ENCODE measurements around the gene PUS10. TPM values are rescaled to one million over a fixed set of nuclear protein-coding genes. Genes with fewer than 3 reads are reported as not detected.

PUS10 gene
- total and polyA plus RNA-seq, 11 donors: 1.9 to 6.5 (median 4.4) TPM

- H3K4me1 ChIP-seq: peaks cover 0 to 10% (median 0%) of the 10 kb centered on the region in 12 donors
- H3K4me3 ChIP-seq: no peak overlapping the region
- ATAC-seq (no peak), DNase-seq (no peak)
- no peaks in the 10 kb centered on the region for H3K9me3 ChIP-seq
- intact Hi-C loops (cut with DNase I): no loop called here
- H3K27ac ChIP-seq: no peak overlapping the region
- WGBS, 4 donors: 90 to 100% (median 93%) methylated on average over 1 of the region's 1 CpG
- peaks cover 0 to 98% (median 92%) of the 10 kb centered on the region in 9 donors for H3K36me3 ChIP-seq
- no peaks in the 10 kb centered on the region for H3K27me3 ChIP-seq
- TF ChIP-seq POLR2A (IDR thresholded peaks at IDR 0.05): no peak
- TF ChIP-seq, protein P1, sequence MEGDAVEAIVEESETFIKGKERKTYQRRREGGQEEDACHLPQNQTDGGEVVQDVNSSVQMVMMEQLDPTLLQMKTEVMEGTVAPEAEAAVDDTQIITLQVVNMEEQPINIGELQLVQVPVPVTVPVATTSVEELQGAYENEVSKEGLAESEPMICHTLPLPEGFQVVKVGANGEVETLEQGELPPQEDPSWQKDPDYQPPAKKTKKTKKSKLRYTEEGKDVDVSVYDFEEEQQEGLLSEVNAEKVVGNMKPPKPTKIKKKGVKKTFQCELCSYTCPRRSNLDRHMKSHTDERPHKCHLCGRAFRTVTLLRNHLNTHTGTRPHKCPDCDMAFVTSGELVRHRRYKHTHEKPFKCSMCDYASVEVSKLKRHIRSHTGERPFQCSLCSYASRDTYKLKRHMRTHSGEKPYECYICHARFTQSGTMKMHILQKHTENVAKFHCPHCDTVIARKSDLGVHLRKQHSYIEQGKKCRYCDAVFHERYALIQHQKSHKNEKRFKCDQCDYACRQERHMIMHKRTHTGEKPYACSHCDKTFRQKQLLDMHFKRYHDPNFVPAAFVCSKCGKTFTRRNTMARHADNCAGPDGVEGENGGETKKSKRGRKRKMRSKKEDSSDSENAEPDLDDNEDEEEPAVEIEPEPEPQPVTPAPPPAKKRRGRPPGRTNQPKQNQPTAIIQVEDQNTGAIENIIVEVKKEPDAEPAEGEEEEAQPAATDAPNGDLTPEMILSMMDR (IDR thresholded peaks at IDR 0.05): no peak
Observed at GRCh38 chr2:60899892-60900249, 118.2 kb downstream of the PUS10 start.

- DNase-seq (no peak), ATAC-seq (no peak)
- peaks cover 0 to 10% (median 0%) of the 10 kb centered on the region in 12 donors for H3K4me1 ChIP-seq
- no peaks in the 10 kb centered on the region for H3K27me3 ChIP-seq
- H3K36me3 ChIP-seq: peaks cover 0 to 98% (median 92%) of the 10 kb centered on the region in 9 donors
- H3K27ac ChIP-seq: no peak overlapping the region
- no peak overlapping the region for H3K4me3 ChIP-seq
- intact Hi-C loops (cut with DNase I): no loop called here
- no peak for TF ChIP-seq POLR2A (IDR thresholded peaks at IDR 0.05)
- TF ChIP-seq, protein P1 (IDR thresholded peaks at IDR 0.05): no peak
- H3K9me3 ChIP-seq: no peaks in the 10 kb centered on the region
- 78 to 81% (median 80%) methylated on average over 6 of the region's 6 CpGs for WGBS, 4 donors
Observed at GRCh38 chr2:60899230-60899891, 118.7 kb downstream of the PUS10 start.

- no peak for TF ChIP-seq POLR2A (IDR thresholded peaks at IDR 0.05)
- TF ChIP-seq, protein P1 (IDR thresholded peaks at IDR 0.05): no peak
- H3K36me3 ChIP-seq: peaks cover 0 to 99% (median 93%) of the 10 kb centered on the region in 9 donors
- DNase-seq (no peak), ATAC-seq (no peak)
- no peak overlapping the region for H3K4me3 ChIP-seq
- no peak overlapping the region for H3K27ac ChIP-seq
- H3K4me1 ChIP-seq: peaks cover 0 to 10% (median 0%) of the 10 kb centered on the region in 12 donors
- intact Hi-C loops (cut with DNase I): no loop called here
- 96 to 100% (median 99%) methylated on average over 1 of the region's 1 CpG for WGBS, 4 donors
- no peaks in the 10 kb centered on the region for H3K9me3 ChIP-seq
- H3K27me3 ChIP-seq: no peaks in the 10 kb centered on the region
Observed at GRCh38 chr2:60898567-60898966, 119.5 kb downstream of the PUS10 start.

Other genes starting within 250 kb of the PUS10 start
- gene REL, start 136.7 kb downstream of the PUS10 start, total RNA-seq: 10 to 100 TPM in 2 of 9 donors, 1 to 10 TPM in 7; 4.3 to 16.0 (median 6.1) TPM
- gene REL, start 136.7 kb downstream of the PUS10 start, polyA plus RNA-seq: 1 to 10 TPM; 1.4 to 2.8 TPM
- gene PEX13, start 535 bp downstream of the PUS10 start, total RNA-seq: 10 to 100 TPM; 17.8 to 27.6 (median 24.3) TPM
- gene PEX13, start 535 bp downstream of the PUS10 start, polyA plus RNA-seq: 10 to 100 TPM; 11.7 to 20.3 TPM
- gene SANBR, start 47.6 kb upstream of the PUS10 start, total RNA-seq: 10 to 100 TPM in 1 of 9 donors, 1 to 10 TPM in 8; 3.6 to 10.7 (median 6.6) TPM
- 1 to 10 TPM; 4.8 to 7.0 TPM for gene SANBR, start 47.6 kb upstream of the PUS10 start, polyA plus RNA-seq
- 10 to 100 TPM; 12.3 to 38.4 (median 17.7) TPM for gene C2orf74, start 143.9 kb upstream of the PUS10 start, total RNA-seq
- gene C2orf74, start 143.9 kb upstream of the PUS10 start, polyA plus RNA-seq: 10 to 100 TPM; 16.6 to 51.8 TPM